Small intestine (tissue), 7 donors: ENCODE measurements around the gene ZMYND11. TPM values are rescaled to one million over a fixed set of nuclear protein-coding genes. Genes with fewer than 3 reads are reported as not detected.
"Not testable (repeated sequence)": the region's sequence is repeated elsewhere in the genome, so short reads cannot be mapped to it uniquely, and the experiment has no call there.

Experiments
- DNase-seq, 2 donors: peaks; one replicate each; pipeline versions ENCODE4 v3.0.0 to v3.0.0-alpha.2; 2013
- FAIRE-seq: peaks from 2 replicates; lab custom pipeline; 2012; peaks lifted over from hg19 to GRCh38; lab: Jason Lieb, UNC
- H3K27ac ChIP-seq, 3 donors: one replicate each; pipeline ENCODE4 v1.5.1; 2013; ENCODE audit warnings: low read length in 2 of 3, mild to moderate bottlenecking in 2 of 3, control low read depth in 1 of 3, inconsistent platforms in 1 of 3, low read depth in 1 of 3, moderate library complexity in 1 of 3
- H3K27me3 ChIP-seq, 3 donors: one replicate each; pipeline ENCODE4 v1.6.1; 2013; ENCODE audit warnings: low read length in 3 of 3, inconsistent platforms in 1 of 3; ENCODE audit not compliant: control insufficient read depth in 3 of 3, insufficient read depth in 3 of 3
- H3K36me3 ChIP-seq, 3 donors: one replicate each; pipeline ENCODE4 v1.6.1; 2013; ENCODE audit warnings: low read length in 3 of 3, inconsistent platforms in 1 of 3, low read depth in 1 of 3, mild to moderate bottlenecking in 1 of 3, moderate library complexity in 1 of 3; ENCODE audit not compliant: control insufficient read depth in 3 of 3, insufficient read depth in 2 of 3
- H3K4me1 ChIP-seq, 3 donors: one replicate each; pipeline ENCODE4 v1.6.1; 2013; ENCODE audit warnings: low read length in 2 of 3, inconsistent platforms in 1 of 3, low read depth in 1 of 3, mild to moderate bottlenecking in 1 of 3, moderate library complexity in 1 of 3; ENCODE audit not compliant: control insufficient read depth in 3 of 3, insufficient read depth in 2 of 3
- H3K4me3 ChIP-seq, 3 donors: one replicate each; pipeline ENCODE4 v1.5.1; 2013; ENCODE audit warnings: low read length in 3 of 3, control low read depth in 1 of 3, inconsistent platforms in 1 of 3, low read depth in 1 of 3, mild to moderate bottlenecking in 1 of 3, moderate library complexity in 1 of 3
- H3K9me3 ChIP-seq, 2 donors: one replicate each; pipeline ENCODE4 v1.6.1; 2013; ENCODE audit warnings: low read depth in 1 of 2, low read length in 1 of 2; ENCODE audit not compliant: control insufficient read depth in 2 of 2, insufficient read depth in 1 of 2
- WGBS, 3 donors: extraction: QIAGEN DNeasy Blood & Tissue Kit; methylation state at CpG; one replicate each; pipeline ENCODE4 v1.1.7; 2013; 5-methylcytosine and 5-hydroxymethylcytosine counted together
- polyA plus RNA-seq, 4 donors: library from polyadenylated mRNA; stranded (reverse) in 3 of 4; unstranded in 1 of 4; fragments of 200-250 nt in 3 of 4; fragments of 120-200 nt in 1 of 4; gene quantifications; one replicate each; pipeline versions ENCODE4 v1.2.1 to v1.2.3, GENCODE V29; 2013
- donor health status: healthy with polysubstance abuse.
- donor health status: control.
- donor health status: control.
- donor health status: Bipolar disorder and iron deficiency.
- donor health status: healthy.

ZMYND11 gene
- polyA plus RNA-seq, 4 donors: 21.7 to 57.6 (median 27.0) TPM

DNA sequence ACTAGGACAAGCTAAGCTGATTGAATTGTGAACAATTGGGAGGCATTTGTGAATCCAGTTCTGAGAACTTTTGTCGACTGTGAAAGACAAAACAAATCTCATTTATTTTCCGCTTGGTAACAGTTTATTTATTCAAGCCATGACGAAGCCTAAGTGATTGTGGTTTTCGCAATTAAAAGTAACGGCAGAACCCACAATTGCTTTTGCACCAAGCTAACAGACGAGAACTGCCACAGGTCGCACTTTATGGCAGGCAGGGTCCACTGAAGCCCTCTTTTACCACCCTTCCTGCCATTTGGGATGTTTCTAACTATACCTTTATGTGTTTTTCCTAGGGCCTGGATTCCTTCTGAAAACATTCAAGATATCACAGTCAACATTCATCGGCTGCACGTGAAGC lies 111.2 kb downstream of the ZMYND11 start:
- H3K4me3 ChIP-seq: no peak overlapping the region
- no peak overlapping the region for H3K27ac ChIP-seq
- no peak for DNase-seq
- WGBS, 3 donors: 93 to 97% (median 97%) methylated on average over 9 of the region's 9 CpGs
- no peaks in the 10 kb centered on the region for H3K9me3 ChIP-seq
- H3K27me3 ChIP-seq: no peaks in the 10 kb centered on the region
- H3K4me1 ChIP-seq: no peaks in the 10 kb centered on the region
- peaks cover 18 to 32% (median 22%) of the 10 kb centered on the region in 3 donors for H3K36me3 ChIP-seq
- FAIRE-seq: no peak

DNA sequence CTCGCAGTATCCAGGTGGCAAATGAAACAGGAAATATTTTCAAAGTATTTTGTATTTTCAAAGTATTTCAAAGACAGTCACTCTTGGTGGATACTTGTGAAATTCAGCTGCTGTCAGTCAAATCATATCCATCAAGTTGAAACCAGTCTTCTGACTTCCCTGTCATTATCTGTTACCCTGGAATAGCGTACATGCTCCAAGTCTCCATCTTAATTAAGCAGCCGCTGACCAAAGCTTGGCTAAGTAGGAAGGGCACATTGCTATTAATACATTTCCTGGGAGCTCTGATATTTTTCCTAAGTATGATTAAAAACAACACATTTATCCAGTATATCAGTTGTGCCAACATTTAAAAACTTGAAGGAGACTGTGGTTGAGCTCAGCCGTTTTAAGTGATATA lies 112.2 kb downstream of the ZMYND11 start:
- H3K4me1 ChIP-seq: no peaks in the 10 kb centered on the region
- H3K27me3 ChIP-seq: no peaks in the 10 kb centered on the region
- no peaks in the 10 kb centered on the region for H3K9me3 ChIP-seq
- WGBS, 3 donors: 94 to 97% (median 96%) methylated on average over 4 of the region's 4 CpGs
- DNase-seq (no peak), FAIRE-seq (no peak)
- H3K4me3 ChIP-seq: no peak overlapping the region
- peaks cover 23 to 33% (median 25%) of the 10 kb centered on the region in 3 donors for H3K36me3 ChIP-seq
- H3K27ac ChIP-seq: no peak overlapping the region

GRCh38 chr10:248307-248706 lies 113.1 kb downstream of the ZMYND11 start:
- Histone ChIP-seq H3K27ac (no peak overlapping the region), H3K27me3 (no peaks in the 10 kb centered on the region), H3K9me3 (no peaks in the 10 kb centered on the region), H3K4me3 (no peak overlapping the region), H3K4me1 (no peaks in the 10 kb centered on the region), H3K36me3 (peaks cover 23 to 33% (median 25%) of the 10 kb centered on the region in 3 donors)
- FAIRE-seq (no peak), DNase-seq (no peak)
- 96 to 98% (median 97%) methylated on average over 15 of the region's 15 CpGs for WGBS, 3 donors

GRCh38 chr10:251982-252582 lies 116.8 kb downstream of the ZMYND11 start:
- Histone ChIP-seq H3K27me3 (no peaks in the 10 kb centered on the region), H3K4me1 (no peaks in the 10 kb centered on the region), H3K9me3 (no peaks in the 10 kb centered on the region), H3K27ac (no peak overlapping the region), H3K36me3 (peaks cover 19 to 35% (median 22%) of the 10 kb centered on the region in 3 donors), H3K4me3 (no peak overlapping the region)
- DNase-seq (no peak), FAIRE-seq (no peak)
- WGBS, 3 donors: 94 to 96% (median 95%) methylated on average over 13 of the region's 13 CpGs

DNA sequence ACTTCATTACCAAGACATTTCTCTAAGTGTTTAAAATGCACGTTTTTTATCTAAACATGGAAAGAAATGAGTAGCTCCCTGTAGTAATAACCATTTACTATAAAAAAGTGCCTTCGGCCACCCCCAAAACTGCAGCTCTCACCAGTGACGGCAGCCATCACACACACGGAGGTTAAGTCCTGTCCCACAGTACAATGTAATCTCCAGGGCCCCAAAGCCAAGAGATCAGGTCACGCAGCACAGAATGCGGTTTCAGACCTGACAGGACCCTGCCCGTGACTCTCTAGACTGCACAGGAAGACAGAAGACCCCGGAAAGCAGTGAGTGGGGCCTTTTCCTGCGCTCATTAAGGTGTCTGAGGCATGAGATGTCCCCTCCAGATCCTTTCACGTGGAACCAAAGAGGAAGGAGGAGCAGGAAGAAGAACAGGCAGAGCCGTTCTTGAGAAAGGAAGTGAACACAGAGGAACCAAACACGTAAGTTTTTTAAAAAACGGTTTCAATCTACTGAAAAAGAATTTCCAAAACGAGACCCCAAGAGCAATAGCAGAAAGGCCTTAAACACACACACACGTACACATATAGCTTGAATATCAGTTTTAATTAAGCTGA lies 125.7 kb downstream of the ZMYND11 start:
- Histone ChIP-seq H3K4me3 (no peak overlapping the region), H3K27me3 (no peaks in the 10 kb centered on the region), H3K36me3 (peaks cover 0 to 6% (median 0%) of the 10 kb centered on the region in 3 donors), H3K4me1 (no peaks in the 10 kb centered on the region), H3K27ac (no peak overlapping the region), H3K9me3 (no peaks in the 10 kb centered on the region)
- 77 to 87% (median 79%) methylated on average over 15 of the region's 15 CpGs for WGBS, 3 donors
- DNase-seq (no peak), FAIRE-seq (no peak)

DNA sequence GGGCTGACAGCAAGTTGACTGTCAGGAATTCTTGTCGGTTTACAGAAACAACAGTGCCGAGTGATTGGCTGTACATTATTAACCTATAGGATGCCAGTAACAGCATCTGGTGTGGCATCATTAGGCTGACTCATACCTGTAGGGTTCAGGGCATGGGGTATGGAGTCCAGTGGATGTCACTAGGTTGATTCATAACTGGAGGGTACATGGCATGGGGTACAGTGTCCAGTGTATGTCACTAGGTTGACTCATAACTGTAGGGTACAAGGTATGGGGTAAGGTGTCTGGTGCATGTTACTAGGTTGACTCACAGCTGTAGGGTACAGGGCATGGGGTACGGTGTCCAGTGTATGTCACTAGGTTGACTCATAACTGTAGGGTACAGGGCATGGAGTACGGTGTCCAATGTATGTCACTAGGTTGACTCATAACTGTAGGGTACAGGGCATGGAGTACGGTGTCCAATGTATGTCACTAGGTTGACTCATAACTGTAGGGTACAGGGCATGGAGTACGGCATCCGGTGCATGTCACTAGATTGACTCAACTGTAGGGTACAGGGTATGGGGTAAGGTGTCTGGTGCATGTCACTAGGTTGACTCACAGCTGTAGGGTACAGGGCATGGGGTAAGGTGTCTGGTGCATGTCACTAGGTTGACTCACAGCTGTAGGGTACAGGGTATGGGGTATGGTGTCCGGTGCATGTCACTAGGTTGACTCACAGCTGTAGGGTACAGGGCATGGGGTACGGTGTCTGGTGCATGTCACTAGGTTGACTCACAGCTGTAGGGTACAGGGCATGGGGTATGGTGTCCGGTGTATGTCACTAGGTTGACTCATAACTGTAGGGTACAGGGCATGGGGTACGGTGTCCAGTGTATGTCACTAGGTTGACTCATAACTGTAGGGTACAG lies 129.2 kb downstream of the ZMYND11 start:
- WGBS, 3 donors: 75 to 82% (median 80%) methylated on average over 11 of the region's 11 CpGs
- not testable (repeated sequence) for H3K36me3 ChIP-seq, H3K27me3 ChIP-seq, H3K4me1 ChIP-seq, FAIRE-seq, H3K4me3 ChIP-seq, H3K9me3 ChIP-seq, DNase-seq, H3K27ac ChIP-seq

- H3K4me1 ChIP-seq, H3K36me3 ChIP-seq, DNase-seq, H3K9me3 ChIP-seq, H3K27me3 ChIP-seq, H3K27ac ChIP-seq, H3K4me3 ChIP-seq, FAIRE-seq: not testable (repeated sequence)
- WGBS, 3 donors: 87 to 91% (median 90%) methylated on average over 6 of the region's 6 CpGs
These were observed 129.8 kb downstream of the ZMYND11 start for GRCh38 chr10:265074-265440.

DNA sequence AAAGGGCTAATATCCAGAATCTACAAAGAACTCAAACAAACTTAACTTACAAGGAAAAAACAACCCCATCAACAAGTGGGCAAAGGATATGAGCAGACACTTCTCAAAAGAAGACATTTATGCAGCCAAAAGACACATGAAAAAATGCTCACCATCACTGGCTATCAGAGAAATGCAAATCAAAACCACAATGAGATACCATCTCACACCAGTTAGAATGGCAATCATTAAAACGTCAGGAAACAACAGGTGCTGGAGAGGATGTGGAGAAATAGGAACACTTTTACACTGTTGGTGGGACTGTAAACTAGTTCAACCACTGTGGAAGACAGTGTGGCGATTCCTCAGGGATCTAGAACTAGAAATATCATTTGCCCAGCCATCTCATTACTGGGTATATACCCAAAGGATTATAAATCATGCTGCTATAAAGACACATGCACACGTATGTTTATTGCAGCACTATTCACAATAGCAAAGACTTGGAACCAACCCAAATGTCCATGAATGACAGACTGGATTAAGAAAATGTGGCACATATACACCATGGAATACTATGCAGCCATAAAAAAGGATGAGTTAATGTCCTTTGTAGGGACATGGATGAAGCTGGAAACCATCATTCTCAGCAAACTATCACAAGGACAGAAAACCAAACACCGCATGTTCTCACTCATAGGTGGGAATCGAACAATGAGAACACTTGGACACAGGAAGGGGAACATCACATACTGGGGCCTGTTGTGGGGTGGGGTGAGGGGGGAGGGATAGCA lies 130.7 kb downstream of the ZMYND11 start:
- H3K36me3 ChIP-seq, H3K9me3 ChIP-seq, H3K4me3 ChIP-seq, H3K4me1 ChIP-seq, FAIRE-seq, H3K27me3 ChIP-seq, DNase-seq, H3K27ac ChIP-seq: not testable (repeated sequence)
- 59 to 75% (median 61%) methylated on average over 3 to 4 of the region's 5 CpGs for WGBS, 3 donors
